ENCODE results near the gene AFP.

The AFP gene

GRCh38 chr4:73439445-73439844 lies 3.4 kb downstream of the AFP start:
- DNase-seq, result no peak

GRCh38 chr4:73439991-73440390 lies 4.0 kb downstream of the AFP start:
- DNase-seq, result no peak

GRCh38 chr4:73440653-73441052 lies 4.6 kb downstream of the AFP start:
- no peak for DNase-seq

- DNase-seq, result no peak
These were observed 6.3 kb downstream of the AFP start for GRCh38 chr4:73442275-73442674.

GRCh38 chr4:73443224-73443623 lies 7.2 kb downstream of the AFP start:
- no peak for DNase-seq

- no peak for DNase-seq
These were observed 9.6 kb downstream of the AFP start for GRCh38 chr4:73445383-73446335.

- DNase-seq, result peak; percentile 57 to 73
These were observed 10.4 kb downstream of the AFP start for GRCh38 chr4:73446336-73446938.

- no peak for DNase-seq
These were observed 11.7 kb downstream of the AFP start for GRCh38 chr4:73447671-73448070.

GRCh38 chr4:73448448-73449203 lies 12.6 kb downstream of the AFP start:
- no peak for DNase-seq

- DNase-seq, result no peak
These were observed 14.5 kb downstream of the AFP start for GRCh38 chr4:73450398-73451004.

GRCh38 chr4:73451404-73451803 lies 15.4 kb downstream of the AFP start:
- no peak for DNase-seq

- DNase-seq, result no peak
These were observed 16.1 kb downstream of the AFP start for GRCh38 chr4:73451981-73452747.

- DNase-seq, result no peak
These were observed 17.1 kb downstream of the AFP start for GRCh38 chr4:73452953-73453700.

GRCh38 chr4:73453701-73454005 lies 17.6 kb downstream of the AFP start:
- DNase-seq, result no peak

GRCh38 chr4:73454920-73455319 lies 18.9 kb downstream of the AFP start:
- DNase-seq, result no peak

GRCh38 chr4:73456177-73457022 lies 20.4 kb downstream of the AFP start:
- no peak for DNase-seq

- DNase-seq, result no peak
These were observed 22.4 kb downstream of the AFP start for GRCh38 chr4:73458184-73459047.

- DNase-seq, result no peak
These were observed 23.0 kb downstream of the AFP start for GRCh38 chr4:73459048-73459421.

GRCh38 chr4:73460913-73461522 lies 25.0 kb downstream of the AFP start:
- no peak for DNase-seq
